ENCODE results near the gene KBTBD4. TPM values are rescaled to one million over a fixed set of nuclear protein-coding genes. Genes with fewer than 3 reads are reported as not detected.
A peak's percentile ranks its signal among the peaks of the same experiment; 100 is the strongest.

KBTBD4 gene
- total RNA-seq, result 10 to 100 TPM; 14.5 to 15.5 TPM

GRCh38 chr11:47578524-47579494, at the start of gene KBTBD4, which contains the start of gene NDUFS3:
Gene KBTBD4, minus strand, starts transcription at chr11:47578970. Its CDS starts 19 bp downstream, at chr11:47578951.
Gene NDUFS3, plus strand, starts transcription at chr11:47579074. Its CDS starts 18 bp downstream, at chr11:47579092.
- H3K4me1 ChIP-seq, result peaks cover 11% of the 10 kb centered on the region
- no peaks in the 10 kb centered on the region for H3K9me3 ChIP-seq
- intact Hi-C loops (cut with DNase I), result no loop called here
- H3K27me3 ChIP-seq, result no peaks in the 10 kb centered on the region
- peak within 1 kb of the TSS; percentile 77 for H3K27ac ChIP-seq
- peak; percentile 94 for DNase-seq
- TF ChIP-seq, protein P1, sequence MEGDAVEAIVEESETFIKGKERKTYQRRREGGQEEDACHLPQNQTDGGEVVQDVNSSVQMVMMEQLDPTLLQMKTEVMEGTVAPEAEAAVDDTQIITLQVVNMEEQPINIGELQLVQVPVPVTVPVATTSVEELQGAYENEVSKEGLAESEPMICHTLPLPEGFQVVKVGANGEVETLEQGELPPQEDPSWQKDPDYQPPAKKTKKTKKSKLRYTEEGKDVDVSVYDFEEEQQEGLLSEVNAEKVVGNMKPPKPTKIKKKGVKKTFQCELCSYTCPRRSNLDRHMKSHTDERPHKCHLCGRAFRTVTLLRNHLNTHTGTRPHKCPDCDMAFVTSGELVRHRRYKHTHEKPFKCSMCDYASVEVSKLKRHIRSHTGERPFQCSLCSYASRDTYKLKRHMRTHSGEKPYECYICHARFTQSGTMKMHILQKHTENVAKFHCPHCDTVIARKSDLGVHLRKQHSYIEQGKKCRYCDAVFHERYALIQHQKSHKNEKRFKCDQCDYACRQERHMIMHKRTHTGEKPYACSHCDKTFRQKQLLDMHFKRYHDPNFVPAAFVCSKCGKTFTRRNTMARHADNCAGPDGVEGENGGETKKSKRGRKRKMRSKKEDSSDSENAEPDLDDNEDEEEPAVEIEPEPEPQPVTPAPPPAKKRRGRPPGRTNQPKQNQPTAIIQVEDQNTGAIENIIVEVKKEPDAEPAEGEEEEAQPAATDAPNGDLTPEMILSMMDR (IDR thresholded peaks at IDR 0.05), result no peak
- H3K9ac ChIP-seq (ENCODE audit: low read depth in 2 of 2, low read length in 2 of 2), result peak within 1 kb of the TSS; percentile 96 to 98
- H3K4me3 ChIP-seq, result peak within 1 kb of the TSS; percentile 93
- peaks cover 13% of the 10 kb centered on the region for H3K36me3 ChIP-seq

- H3K27ac ChIP-seq, result no peak overlapping the region
- DNase-seq, result no peak
- no peak overlapping the region for H3K4me3 ChIP-seq
- no peaks in the 10 kb centered on the region for H3K27me3 ChIP-seq
- peaks cover 20% of the 10 kb centered on the region for H3K36me3 ChIP-seq
- H3K4me1 ChIP-seq, result no peaks in the 10 kb centered on the region
- intact Hi-C loops (cut with DNase I), result no loop called here
- H3K9me3 ChIP-seq, result no peaks in the 10 kb centered on the region
- TF ChIP-seq, protein P1 (IDR thresholded peaks at IDR 0.05), result no peak
- H3K9ac ChIP-seq (ENCODE audit: low read depth in 2 of 2, low read length in 2 of 2), result no peak overlapping the region
Measured at GRCh38 chr11:47628026-47628425, 49.3 kb upstream of the KBTBD4 start.

- Histone ChIP-seq H3K36me3 (peaks cover 24% of the 10 kb centered on the region), H3K4me3 (no peak overlapping the region), H3K9ac (ENCODE audit: low read depth in 2 of 2, low read length in 2 of 2) (no peak overlapping the region), H3K27me3 (no peaks in the 10 kb centered on the region), H3K27ac (no peak overlapping the region), H3K4me1 (no peaks in the 10 kb centered on the region), H3K9me3 (no peaks in the 10 kb centered on the region)
- intact Hi-C loops (cut with DNase I), result no loop called here
- DNase-seq, result no peak
- TF ChIP-seq, protein P1 (IDR thresholded peaks at IDR 0.05), result no peak
Measured at GRCh38 chr11:47626234-47626633, 47.5 kb upstream of the KBTBD4 start.

- no peak overlapping the region for H3K27ac ChIP-seq
- intact Hi-C loops (cut with DNase I), result no loop called here
- TF ChIP-seq, protein P1 (IDR thresholded peaks at IDR 0.05), result no peak
- no peak for DNase-seq
- H3K36me3 ChIP-seq, result peaks cover 8% of the 10 kb centered on the region
- no peak overlapping the region for H3K4me3 ChIP-seq
- H3K4me1 ChIP-seq, result no peaks in the 10 kb centered on the region
- H3K9ac ChIP-seq (ENCODE audit: low read depth in 2 of 2, low read length in 2 of 2), result no peak overlapping the region
- H3K9me3 ChIP-seq, result no peaks in the 10 kb centered on the region
- no peaks in the 10 kb centered on the region for H3K27me3 ChIP-seq
Measured at GRCh38 chr11:47620836-47621378, 42.1 kb upstream of the KBTBD4 start.

DNA sequence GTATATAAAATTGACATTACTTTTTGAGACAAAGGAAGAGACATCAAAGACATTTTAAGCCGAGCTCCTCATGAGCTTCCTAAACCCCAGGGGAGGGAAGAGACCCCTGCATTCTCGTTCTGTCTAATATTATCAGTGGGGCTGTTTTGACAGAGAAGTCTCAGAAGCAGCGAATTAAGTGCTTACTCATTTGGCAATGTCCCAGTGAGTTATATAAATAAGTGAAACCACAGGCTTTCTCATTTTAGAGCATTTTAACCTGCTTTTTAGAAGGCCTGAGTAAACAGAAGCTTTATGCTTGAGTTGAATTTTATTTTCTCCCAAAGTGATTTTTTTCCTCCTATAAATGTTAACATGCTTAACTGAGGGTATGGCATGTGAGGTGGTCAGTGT, 38.6 kb upstream of the KBTBD4 start:
- no peak overlapping the region for H3K27ac ChIP-seq
- H3K4me1 ChIP-seq, result no peaks in the 10 kb centered on the region
- no peak for DNase-seq
- no peak overlapping the region for H3K4me3 ChIP-seq
- no peaks in the 10 kb centered on the region for H3K9me3 ChIP-seq
- intact Hi-C loops (cut with DNase I), result no loop called here
- TF ChIP-seq, protein P1 (IDR thresholded peaks at IDR 0.05), result no peak
- no peaks in the 10 kb centered on the region for H3K36me3 ChIP-seq
- H3K27me3 ChIP-seq, result no peaks in the 10 kb centered on the region
- no peak overlapping the region for H3K9ac ChIP-seq (ENCODE audit: low read depth in 2 of 2, low read length in 2 of 2)

Measured in colonic mucosa (tissue), 4 donors.